ENCODE measurements around the gene DNAJC8.

Gene DNAJC8

DNA sequence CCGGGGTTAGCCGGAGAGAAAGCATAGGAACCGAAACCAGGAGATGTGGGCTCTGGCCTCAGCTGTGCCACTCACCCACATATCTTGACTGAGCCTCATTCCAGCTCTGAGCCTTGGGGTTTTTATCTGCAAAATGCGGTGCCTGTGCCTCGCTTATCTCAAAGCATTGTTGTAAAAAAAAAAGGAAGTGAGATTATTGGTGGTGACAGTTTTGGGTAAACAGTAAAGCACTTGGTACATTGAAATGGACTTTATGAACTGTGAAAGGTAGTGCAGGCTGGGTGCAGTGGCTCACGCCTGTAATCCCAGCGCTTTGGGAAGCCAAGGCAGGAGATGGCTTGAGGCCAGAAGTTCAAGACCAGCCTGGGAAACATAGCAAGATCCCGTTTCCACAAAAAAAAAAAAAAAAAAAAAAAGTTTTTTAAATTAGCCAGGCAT is 60.1 kb downstream of the DNAJC8 start:
- DNase-seq (ENCODE audit: low read depth in 2 of 2), result peak in 1 of 2 experiments; percentile 24

DNA sequence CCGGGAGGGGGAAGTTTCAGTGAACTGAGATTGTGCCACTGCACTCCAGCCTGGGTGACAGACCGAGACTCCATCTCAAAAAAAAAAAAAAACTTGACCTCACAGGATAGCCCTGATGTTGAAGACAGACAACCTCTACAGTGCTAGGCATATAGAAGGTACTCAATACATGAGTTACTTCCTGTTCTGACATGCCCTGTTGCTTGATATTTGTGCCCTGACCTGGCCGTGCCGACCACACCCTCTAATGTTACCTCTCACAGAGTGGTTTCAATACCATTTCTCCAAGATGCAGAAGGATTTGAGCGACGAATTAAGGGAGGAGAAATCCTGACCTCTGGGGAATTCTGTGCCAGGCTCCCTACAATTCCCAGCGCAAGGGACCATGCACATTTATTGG is 61.6 kb downstream of the DNAJC8 start:
- no peak for DNase-seq (ENCODE audit: low read depth in 2 of 2)

DNA sequence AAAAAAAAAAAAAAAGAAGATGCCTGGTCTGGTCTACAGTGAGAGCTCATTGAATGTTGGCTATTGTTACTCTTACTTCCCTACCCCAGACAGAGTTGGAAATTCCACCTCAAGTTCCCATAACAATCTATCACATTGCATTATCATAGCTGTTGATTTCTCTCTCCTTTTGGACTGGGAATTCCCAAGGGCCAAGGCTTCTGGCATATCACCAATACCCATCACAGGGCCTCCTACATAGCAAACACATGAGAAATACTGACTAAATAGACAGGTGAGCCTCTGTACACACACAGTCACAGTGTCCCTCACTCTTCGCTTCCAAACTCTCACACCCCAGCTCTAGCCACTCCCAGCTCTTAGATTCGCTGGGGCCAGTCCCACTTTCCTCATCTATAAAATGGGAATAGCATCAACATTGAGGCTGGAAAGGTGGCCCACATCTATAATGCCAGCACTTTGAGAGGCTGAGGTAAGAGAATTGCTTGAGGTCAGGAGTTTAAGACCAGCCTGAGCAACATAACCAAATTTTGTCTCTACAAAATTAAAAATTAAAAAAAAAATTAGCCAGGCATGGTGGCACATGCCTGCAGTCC is 62.7 kb downstream of the DNAJC8 start:
- DNase-seq (ENCODE audit: low read depth in 2 of 2), result no peak

DNA sequence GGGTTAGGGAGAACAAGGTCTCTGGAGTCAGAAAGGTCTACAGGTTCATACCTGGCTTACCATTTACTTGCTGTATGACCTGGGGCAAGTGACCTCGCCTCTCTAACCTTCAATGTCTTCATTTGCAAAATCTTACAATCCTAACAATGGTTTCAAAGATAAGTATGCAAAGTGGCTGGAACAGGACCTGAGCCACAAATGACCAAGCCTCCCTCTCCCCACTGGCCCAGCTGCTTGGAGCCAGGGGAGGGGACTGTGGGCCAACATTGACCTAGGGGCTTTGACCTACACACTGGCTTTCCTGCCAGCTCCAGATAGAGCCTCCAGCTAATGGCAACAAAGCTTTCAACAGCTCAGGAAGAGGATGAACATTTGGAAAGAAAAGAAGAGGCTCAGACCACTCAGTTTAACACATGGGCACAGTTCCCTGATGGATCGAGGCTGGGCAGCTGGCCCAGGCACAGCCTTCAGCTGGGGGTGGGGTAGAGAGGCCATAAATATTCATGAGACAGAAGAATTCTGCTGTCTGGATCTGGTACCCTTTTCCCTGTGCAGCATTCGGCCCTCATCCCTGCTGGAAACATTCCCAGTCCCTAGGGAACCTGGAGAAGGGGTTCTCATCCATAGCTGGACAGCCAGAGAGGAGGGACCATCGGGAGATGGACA is 69.2 kb downstream of the DNAJC8 start:
- DNase-seq (ENCODE audit: low read depth in 2 of 2), result no peak

DNA sequence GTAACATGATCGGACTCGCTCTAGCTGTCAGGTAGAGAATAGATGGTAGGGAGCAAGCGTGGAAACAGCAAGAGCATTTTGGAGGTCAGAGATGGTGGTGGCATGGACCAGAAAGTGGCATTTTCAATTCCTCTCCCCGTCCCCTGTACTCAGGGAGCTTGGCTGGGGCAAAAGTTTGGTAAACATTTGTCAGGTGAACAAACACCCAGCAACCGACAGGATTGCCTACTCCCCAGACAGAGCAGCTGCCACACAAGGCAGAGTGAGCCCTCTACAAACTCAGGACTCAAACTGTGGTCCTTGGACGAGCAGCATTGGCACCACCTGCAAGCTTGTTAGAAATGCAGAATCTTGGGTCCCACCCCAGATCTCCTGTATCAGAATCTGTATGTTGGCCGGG is 70.7 kb downstream of the DNAJC8 start:
- no peak for DNase-seq (ENCODE audit: low read depth in 2 of 2)

DNA sequence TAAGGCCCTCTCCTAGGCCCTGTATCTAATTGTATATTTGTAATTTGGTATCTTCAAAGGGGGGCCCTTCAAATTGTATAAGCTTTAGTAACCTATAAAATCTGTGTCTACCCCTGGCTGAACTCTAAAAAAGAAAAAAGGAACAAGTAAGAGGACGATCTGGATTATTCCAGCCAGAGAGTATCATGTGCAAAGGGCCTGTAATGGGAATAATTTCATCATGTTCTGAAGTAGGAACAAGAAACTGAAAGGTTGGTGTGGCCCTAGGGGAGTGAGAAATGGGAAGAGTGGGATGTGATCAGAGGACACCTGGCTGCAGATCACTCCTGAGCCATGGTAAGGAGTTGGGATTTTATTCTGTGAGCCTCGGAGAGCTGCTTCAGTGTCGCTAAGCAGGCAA is 71.1 kb downstream of the DNAJC8 start:
- DNase-seq (ENCODE audit: low read depth in 2 of 2), result no peak

DNA sequence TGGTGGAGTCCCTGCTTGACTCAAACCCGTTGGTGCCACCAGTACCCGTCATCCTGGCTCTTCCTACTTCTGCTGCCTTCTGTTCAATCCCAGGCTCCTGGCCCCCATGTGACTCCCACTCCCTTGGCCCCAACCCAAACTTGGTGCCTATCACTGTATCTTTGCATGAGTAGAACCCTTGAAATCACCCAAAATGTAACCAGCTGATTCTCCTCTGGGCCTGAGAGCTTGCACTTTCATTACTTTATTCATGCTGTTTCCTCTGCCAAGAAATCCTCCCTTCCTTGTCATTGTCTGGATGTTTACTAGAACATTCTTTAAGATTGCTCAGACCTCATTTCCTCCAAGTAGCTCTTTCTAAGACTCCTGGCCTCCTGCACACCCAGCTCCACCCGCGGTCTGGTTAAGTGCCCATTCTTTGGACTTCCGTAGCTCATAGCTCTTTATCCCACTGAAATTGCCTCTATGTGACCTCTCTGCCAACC is 72.0 kb downstream of the DNAJC8 start:
- DNase-seq (ENCODE audit: low read depth in 2 of 2), result no peak

DNA sequence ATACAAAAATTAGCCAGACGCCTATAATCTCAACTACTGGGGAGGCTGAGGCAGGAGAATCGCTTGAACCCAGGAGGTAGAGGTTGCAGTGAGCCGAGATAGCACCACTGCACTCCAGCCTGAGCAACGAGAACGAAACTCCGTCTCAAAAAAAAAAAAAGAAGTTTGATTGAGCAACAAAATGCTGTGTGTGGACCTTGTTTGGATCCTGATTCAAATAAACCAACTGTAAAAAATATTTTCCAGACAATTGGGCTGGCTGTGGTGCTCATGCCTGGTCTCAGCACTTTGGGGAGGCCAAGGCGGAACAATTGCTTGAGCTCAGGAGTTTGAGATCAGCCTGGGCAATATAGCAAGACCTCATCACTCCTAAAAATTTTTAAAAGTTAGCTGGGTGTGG is 73.1 kb downstream of the DNAJC8 start:
- DNase-seq (ENCODE audit: low read depth in 2 of 2), result no peak

DNA sequence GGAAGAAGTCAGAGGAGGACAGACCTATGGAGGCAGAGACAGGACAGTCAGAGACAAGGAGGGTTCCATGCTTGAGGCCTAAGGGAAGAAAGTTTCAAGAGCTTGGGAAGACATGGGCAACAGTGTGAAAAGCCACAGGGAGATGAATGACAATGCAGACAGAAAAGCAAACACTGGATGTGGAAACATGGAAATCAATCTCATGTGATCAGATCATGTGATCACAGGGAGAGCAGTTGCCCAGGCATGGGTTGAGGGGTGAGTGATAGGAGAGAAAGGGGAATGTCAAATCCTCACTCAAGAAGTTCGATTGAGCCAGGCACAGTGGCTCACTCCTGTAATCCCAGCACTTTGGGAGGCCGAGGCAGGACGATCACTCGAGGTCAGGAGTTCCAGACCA is 73.6 kb downstream of the DNAJC8 start:
- DNase-seq (ENCODE audit: low read depth in 2 of 2), result no peak

DNA sequence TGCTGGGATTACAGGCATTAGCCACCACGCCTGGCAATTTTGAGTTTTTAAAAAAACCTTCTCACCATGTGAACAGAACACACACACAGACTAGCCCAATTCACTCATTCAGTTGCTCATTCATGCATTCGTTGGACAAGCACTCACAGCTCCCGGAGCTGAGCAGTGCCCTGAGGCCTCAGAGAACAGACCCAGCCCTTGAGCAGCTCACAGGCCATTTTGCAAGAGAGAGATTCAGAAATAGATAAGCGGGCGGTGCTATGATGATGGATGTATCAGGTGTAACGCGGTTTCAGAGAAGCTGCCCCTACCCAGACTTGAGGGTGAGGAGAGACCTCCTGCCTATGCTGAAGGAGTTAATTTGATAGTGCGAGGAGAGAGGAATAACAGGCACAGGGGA is 74.9 kb downstream of the DNAJC8 start:
- DNase-seq (ENCODE audit: low read depth in 2 of 2), result no peak

DNA sequence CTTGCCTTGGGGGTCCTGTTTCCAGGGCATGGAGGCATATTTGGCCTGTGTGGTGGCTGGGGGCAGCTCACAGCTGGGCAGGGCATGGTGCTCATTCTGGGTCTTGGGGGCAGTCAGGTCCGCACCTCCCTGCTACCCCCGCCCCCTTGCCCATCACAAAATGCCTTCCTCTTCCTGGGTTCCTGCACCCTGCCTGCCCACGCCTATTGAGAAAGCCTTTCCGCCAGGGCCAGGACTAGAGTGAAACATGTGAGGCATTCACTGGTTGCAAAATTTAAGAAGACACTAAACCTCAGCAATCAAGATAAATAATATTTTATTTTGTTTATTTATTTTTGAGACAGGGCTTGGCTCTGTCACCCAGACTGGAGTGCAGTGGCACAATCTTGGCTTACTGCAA is 76.0 kb downstream of the DNAJC8 start:
- DNase-seq (ENCODE audit: low read depth in 2 of 2), result no peak

DNA sequence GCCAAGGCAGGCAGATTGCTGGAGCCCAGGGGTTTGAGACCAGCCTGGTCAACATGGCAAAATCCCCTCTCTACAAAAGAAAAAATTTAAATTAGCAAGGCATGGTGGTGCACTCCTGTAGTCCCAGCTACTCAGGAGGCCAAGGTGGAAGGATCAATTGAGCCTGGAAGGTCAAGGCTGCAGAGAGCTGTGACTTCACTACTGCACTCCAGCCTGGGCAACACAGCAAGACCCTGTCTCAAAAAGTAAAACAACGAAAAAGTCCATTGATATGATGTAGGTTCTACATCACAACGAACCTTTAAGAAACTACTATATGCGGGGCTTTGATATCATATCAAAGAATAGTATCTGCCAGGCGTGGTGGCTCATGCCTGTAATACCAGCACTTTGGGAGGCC is 77.2 kb downstream of the DNAJC8 start:
- no peak for DNase-seq (ENCODE audit: low read depth in 2 of 2)

DNA sequence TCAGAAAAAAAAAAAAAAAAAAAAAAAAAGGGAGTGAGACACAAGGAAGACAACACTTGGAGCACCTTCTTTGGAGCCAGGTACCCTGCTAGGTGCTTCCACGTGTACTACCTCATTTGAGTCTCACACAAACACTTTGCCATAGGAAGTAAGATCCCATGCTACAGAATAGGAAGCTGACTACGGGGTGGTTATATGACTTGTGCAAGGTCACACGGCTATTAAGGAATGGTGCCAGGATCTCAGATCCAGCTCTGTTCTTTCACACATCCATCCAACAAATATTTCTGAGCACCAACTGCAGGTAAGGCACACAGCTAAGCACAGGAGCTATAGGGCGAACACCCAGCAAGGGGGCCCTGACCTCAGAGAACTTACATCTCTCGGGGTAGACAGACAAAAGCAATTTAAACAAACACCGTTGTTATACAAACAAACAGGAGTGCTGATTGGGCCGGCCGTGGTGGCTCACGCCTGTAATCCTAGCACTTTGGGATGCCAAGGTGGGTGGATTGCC is 78.7 kb downstream of the DNAJC8 start:
- no peak for DNase-seq (ENCODE audit: low read depth in 2 of 2)
